Thyroid gland (tissue), 4 donors: ENCODE results near the gene PCDHA7. TPM values are rescaled to one million over a fixed set of nuclear protein-coding genes. Genes with fewer than 3 reads are reported as not detected.
"Not testable (repeated sequence)": the region's sequence is repeated elsewhere in the genome, so short reads cannot be mapped to it uniquely, and the experiment has no call there.

Experiments used
- DNase-seq, 2 donors: peaks; one replicate each; pipeline ENCODE4 v3.0.0-alpha.2; 2019
- H3K27ac ChIP-seq, 3 donors: fragments of 200-600 bp; sonication (generic); 1 replicate in 2 of 3; 2 replicates in 1 of 3; pipeline ENCODE4 v1.5.1; 2016 to 2019; ENCODE audit warnings: mild to moderate bottlenecking in 1 of 3, moderate library complexity in 1 of 3
- H3K27me3 ChIP-seq: fragments of 200-600 bp; sonication (generic); one replicate; pipeline ENCODE4 v1.5.1; 2019
- H3K36me3 ChIP-seq, 2 donors: fragments of 200-600 bp; sonication (generic); one replicate each; pipeline ENCODE4 v1.5.1; 2016 to 2019
- H3K4me1 ChIP-seq, 2 donors: fragments of 200-600 bp; sonication (generic); one replicate each; pipeline ENCODE4 v1.5.1; 2017 to 2019
- H3K4me3 ChIP-seq, 3 donors: fragments of 200-600 bp; sonication (generic); replicated peaks in 1 of 3; 1 replicate in 2 of 3; 2 replicates in 1 of 3; pipeline ENCODE4 v1.5.1; 2016; ENCODE audit warnings: mild to moderate bottlenecking in 1 of 3
- H3K9me3 ChIP-seq: fragments of 200-600 bp; sonication (generic); one replicate; pipeline ENCODE4 v1.5.1; 2017
- CTCF ChIP-seq, 6 experiments: fragments of 200-600 bp in 3 of 6; fragments of 450-650 bp in 3 of 6; sonication (generic) in 3 of 6; IDR thresholded peaks; one replicate each; pipeline ENCODE4 v1.5.1; 2016 to 2019; ENCODE audit warnings: antibody characterized with exemption in 6 of 6, mild to moderate bottlenecking in 2 of 6, inconsistent platforms in 1 of 6, moderate library complexity in 1 of 6
- POLR2A ChIP-seq, 2 donors: fragments of 450-650 bp; IDR thresholded peaks; one replicate each; pipeline ENCODE4 v1.6.1; 2017; ENCODE audit warnings: antibody characterized with exemption in 2 of 2, mild to moderate bottlenecking in 2 of 2, moderate library complexity in 1 of 2
- WGBS, 2 donors: methylation state at CpG; one replicate each; pipeline ENCODE4 v1.1.5; 2017; 5-methylcytosine and 5-hydroxymethylcytosine counted together
- intact Hi-C: fragments of 100-400 bp; cut with DNase I; formaldehyde crosslinking; loops from one replicate; pipeline ENCODE4 v1.15.1; 2023
- total RNA-seq, 4 donors: library from RNA; depleted of rRNA; stranded (reverse); fragments of >200 nt; gene quantifications; one replicate each; pipeline ENCODE4 v1.2.3, GENCODE V29; 2016

Gene PCDHA7
- under 1 TPM; 0.45 to 0.88 (median 0.54) TPM for total RNA-seq

GRCh38 chr5:140833993-140834392 lies at the start of gene PCDHA7:
Gene PCDHA7 (plus strand): TSS chr5:140834269. CDS start chr5:140834384, 115 bp downstream.
- Histone ChIP-seq H3K27me3 (no peaks in the 10 kb centered on the region), H3K36me3 (no peaks in the 10 kb centered on the region), H3K4me1 (no peaks in the 10 kb centered on the region), H3K9me3 (no peaks in the 10 kb centered on the region), H3K27ac (no peak within 1 kb of the TSS), H3K4me3 (no peak within 1 kb of the TSS)
- TF ChIP-seq CTCF (IDR thresholded peaks at IDR 0.05) (no peak), POLR2A (IDR thresholded peaks at IDR 0.05) (no peak)
- intact Hi-C loops: no loop called here
- 6 to 12% methylated on average over 8 of the region's 8 CpGs for WGBS, 2 donors
- DNase-seq: no peak

- WGBS, 2 donors: 19 to 22% methylated on average over 28 to 29 of the region's 29 CpGs
- TF ChIP-seq CTCF (IDR thresholded peaks at IDR 0.05) (no peak), POLR2A (IDR thresholded peaks at IDR 0.05) (no peak)
- intact Hi-C loops: no loop called here
- Histone ChIP-seq H3K4me1 (no peaks in the 10 kb centered on the region), H3K27ac (no peak within 1 kb of the TSS), H3K4me3 (no peak within 1 kb of the TSS), H3K9me3 (peaks cover 6% of the 10 kb centered on the region), H3K36me3 (no peaks in the 10 kb centered on the region), H3K27me3 (no peaks in the 10 kb centered on the region)
- DNase-seq: no peak
Observed at GRCh38 chr5:140785905-140786686, 48.0 kb upstream of the PCDHA7 start, which contains the start of gene PCDHA1. Gene PCDHA1 (plus strand): TSS chr5:140786140.

- H3K9me3 ChIP-seq, DNase-seq, intact Hi-C loops: not testable (repeated sequence)
Observed at GRCh38 chr5:140787422-140787821, 46.6 kb upstream of the PCDHA7 start.

GRCh38 chr5:140787849-140788504 lies 46.1 kb upstream of the PCDHA7 start:
- 25 to 26% methylated on average over 6 to 36 of the region's 70 CpGs for WGBS, 2 donors
- H3K36me3 ChIP-seq, intact Hi-C loops, H3K4me3 ChIP-seq, H3K9me3 ChIP-seq, H3K4me1 ChIP-seq, H3K27me3 ChIP-seq, DNase-seq, H3K27ac ChIP-seq: not testable (repeated sequence)

More at GRCh38 chr5:140787422-140787821, 46.6 kb upstream of the PCDHA7 start:
- H3K27me3 ChIP-seq, H3K27ac ChIP-seq, H3K36me3 ChIP-seq, H3K4me3 ChIP-seq, H3K4me1 ChIP-seq: not testable (repeated sequence)
- WGBS, 2 donors: 34 to 59% methylated on average over 9 to 16 of the region's 44 CpGs

- Histone ChIP-seq H3K36me3 (no peaks in the 10 kb centered on the region), H3K4me1 (no peaks in the 10 kb centered on the region), H3K27ac (no peak overlapping the region), H3K9me3 (peaks cover 6% of the 10 kb centered on the region), H3K4me3 (no peak overlapping the region), H3K27me3 (no peaks in the 10 kb centered on the region)
- 21 to 39% methylated on average over 2 of the region's 2 CpGs for WGBS, 2 donors
- intact Hi-C loops: no loop called here
- no peak for DNase-seq
- TF ChIP-seq CTCF (IDR thresholded peaks at IDR 0.05) (no peak), POLR2A (IDR thresholded peaks at IDR 0.05) (no peak)
Observed at GRCh38 chr5:140791089-140791488, 43.0 kb upstream of the PCDHA7 start.
